HEK293 (cell line): ENCODE results near the gene B3GALT5.

Experiments
- CTCF ChIA-PET: fragments of 350-600 bp; formaldehyde crosslinking; extraction: SDS; loops from one replicate; lab custom pipeline; 2021; ENCODE audit warnings: antibody characterized with exemption; lab: Yijun Ruan, JAX
- POLR2A ChIA-PET: fragments of 300-600 bp; formaldehyde crosslinking; extraction: SDS; loops from one replicate; lab custom pipeline; 2020; ENCODE audit warnings: antibody characterized with exemption, inconsistent platforms; lab: Yijun Ruan, JAX
- H3K27ac ChIP-seq: fragments of 200-500 bp; sonication (Bioruptor generic); 2 replicates; pipeline ENCODE4 v1.5.1; 2014; ENCODE audit warnings: low read depth, low read length, control low read depth, inconsistent platforms; ENCODE audit errors: extremely low read depth
- H3K36me3 ChIP-seq, 2 experiments: fragments of 200-500 bp in 1 of 2; sonication (Bioruptor generic) in 1 of 2; 1 replicate in 1 of 2; 2 replicates in 1 of 2; pipeline ENCODE4 v1.5.1; 2014 to 2017; ENCODE audit warnings: inconsistent platforms in 2 of 2, low read length in 2 of 2; ENCODE audit not compliant: control insufficient read depth in 2 of 2, insufficient read depth in 1 of 2
- H3K4me1 ChIP-seq: fragments of 200-500 bp; sonication (Bioruptor generic); 2 replicates; pipeline ENCODE4 v1.5.1; 2014; ENCODE audit warnings: mild to moderate bottlenecking, low read length, inconsistent platforms; ENCODE audit not compliant: control insufficient read depth, insufficient read depth
- H3K4me3 ChIP-seq: 2 replicates; pipeline ENCODE4 v1.5.1; 2011; ENCODE audit warnings: low read depth, mild to moderate bottlenecking, control low read depth, low read length, moderate library complexity
- H3K9me3 ChIP-seq: fragments of 200-500 bp; sonication (Bioruptor generic); 2 replicates; pipeline ENCODE4 v1.5.1; 2014; ENCODE audit warnings: low read depth, low read length, inconsistent platforms; ENCODE audit not compliant: control insufficient read depth, insufficient read depth
- BCL11A ChIP-seq: fragments of 450-650 bp; formaldehyde crosslinking; IDR thresholded peaks from 2 replicates; pipeline ENCODE4 v1.5.1; 2016; ENCODE audit warnings: low read depth, missing biosample characterization, missing genetic modification characterization
- GLI2 ChIP-seq: fragments of 450-650 bp; formaldehyde crosslinking; IDR thresholded peaks from 2 replicates; pipeline ENCODE4; 2017; ENCODE audit warnings: missing biosample characterization, missing genetic modification characterization, low read depth, borderline replicate concordance
- KLF9 ChIP-seq: fragments of 450-650 bp; formaldehyde crosslinking; IDR thresholded peaks from 2 replicates; pipeline ENCODE4 v1.5.1; 2016; ENCODE audit warnings: missing biosample characterization, missing genetic modification characterization, low read depth
- YY2 ChIP-seq: fragments of 450-650 bp; formaldehyde crosslinking; IDR thresholded peaks from 2 replicates; pipeline ENCODE4 v1.5.1; 2016; ENCODE audit warnings: missing biosample characterization, missing genetic modification characterization
- ZIC2 ChIP-seq: fragments of 450-650 bp; formaldehyde crosslinking; IDR thresholded peaks from 2 replicates; pipeline ENCODE4 v1.5.1; 2016; ENCODE audit warnings: missing biosample characterization, missing genetic modification characterization
- ZNF133 ChIP-seq: fragments of 450-650 bp; formaldehyde crosslinking; IDR thresholded peaks from 2 replicates; pipeline ENCODE4 v1.5.1; 2016; ENCODE audit warnings: missing biosample characterization, missing genetic modification characterization
- ZNF16 ChIP-seq: fragments of 450-650 bp; formaldehyde crosslinking; IDR thresholded peaks from 2 replicates; pipeline ENCODE4 v1.5.1; 2016; ENCODE audit warnings: low read depth, missing biosample characterization, missing genetic modification characterization
- ZNF239 ChIP-seq: fragments of 450-650 bp; formaldehyde crosslinking; IDR thresholded peaks from 2 replicates; pipeline ENCODE4 v1.5.1; 2016; ENCODE audit warnings: missing biosample characterization, missing genetic modification characterization
- ZNF248 ChIP-seq: fragments of 450-650 bp; formaldehyde crosslinking; IDR thresholded peaks from 2 replicates; pipeline ENCODE4 v1.5.1; 2017; ENCODE audit warnings: missing biosample characterization, missing genetic modification characterization
- ZNF391 ChIP-seq: fragments of 450-650 bp; formaldehyde crosslinking; IDR thresholded peaks from 2 replicates; pipeline ENCODE4 v1.5.1; 2016; ENCODE audit warnings: low read depth, missing biosample characterization, missing genetic modification characterization, borderline replicate concordance
- ZNF501 ChIP-seq: fragments of 450-650 bp; formaldehyde crosslinking; IDR thresholded peaks from 2 replicates; pipeline ENCODE4 v1.5.1; 2016; ENCODE audit warnings: missing biosample characterization, missing genetic modification characterization
- ZNF561 ChIP-seq: fragments of 450-650 bp; IDR thresholded peaks from 2 replicates; pipeline ENCODE4 v1.5.1; 2018; ENCODE audit warnings: missing biosample characterization, missing genetic modification characterization, borderline replicate concordance
- ZNF658 ChIP-seq: fragments of 450-650 bp; formaldehyde crosslinking; IDR thresholded peaks from 2 replicates; pipeline ENCODE4; 2016; ENCODE audit warnings: missing biosample characterization, missing genetic modification characterization
- ZNF677 ChIP-seq: fragments of 450-650 bp; IDR thresholded peaks from 2 replicates; pipeline ENCODE4 v1.5.0; 2018; ENCODE audit warnings: missing biosample characterization, mild to moderate bottlenecking, missing genetic modification characterization, moderate library complexity
- TF ChIP-seq, protein P1 (sequence below): sonication (generic); formaldehyde crosslinking; IDR thresholded peaks from 2 replicates; pipeline ENCODE4 v1.8.1; 2022; ENCODE audit warnings: mild to moderate bottlenecking, moderate library complexity, missing genetic modification reagents
- TF ChIP-seq, protein P2 (sequence below): fragments of 450-650 bp; formaldehyde crosslinking; IDR thresholded peaks from 2 replicates; pipeline ENCODE4 v1.5.1; 2017; ENCODE audit warnings: missing biosample characterization, missing genetic modification characterization
- TF ChIP-seq, protein P3 (sequence below): fragments of 450-650 bp; formaldehyde crosslinking; IDR thresholded peaks from 2 replicates; pipeline ENCODE4 v1.5.1; 2017; ENCODE audit warnings: missing biosample characterization, missing genetic modification characterization
- TF ChIP-seq, protein P4 (sequence below): fragments of 450-650 bp; formaldehyde crosslinking; conservative IDR thresholded peaks from 2 replicates; pipeline ENCODE4 v1.5.1; 2016; ENCODE audit warnings: low read depth, missing biosample characterization, missing genetic modification characterization
- TF ChIP-seq, protein P5 (sequence below): fragments of 450-650 bp; formaldehyde crosslinking; IDR thresholded peaks from 2 replicates; pipeline ENCODE4 v1.5.1; 2016; ENCODE audit warnings: missing biosample characterization, missing genetic modification characterization
- TF ChIP-seq, protein P6 (sequence below): fragments of 450-650 bp; formaldehyde crosslinking; IDR thresholded peaks from 2 replicates; pipeline ENCODE4 v1.5.1; 2016; ENCODE audit warnings: missing biosample characterization, missing genetic modification characterization
- TF ChIP-seq, protein P7 (sequence below): fragments of 450-650 bp; formaldehyde crosslinking; IDR thresholded peaks from 2 replicates; pipeline ENCODE4 v1.5.1; 2016; ENCODE audit warnings: missing biosample characterization, missing genetic modification characterization, low read depth

The B3GALT5 gene

DNA sequence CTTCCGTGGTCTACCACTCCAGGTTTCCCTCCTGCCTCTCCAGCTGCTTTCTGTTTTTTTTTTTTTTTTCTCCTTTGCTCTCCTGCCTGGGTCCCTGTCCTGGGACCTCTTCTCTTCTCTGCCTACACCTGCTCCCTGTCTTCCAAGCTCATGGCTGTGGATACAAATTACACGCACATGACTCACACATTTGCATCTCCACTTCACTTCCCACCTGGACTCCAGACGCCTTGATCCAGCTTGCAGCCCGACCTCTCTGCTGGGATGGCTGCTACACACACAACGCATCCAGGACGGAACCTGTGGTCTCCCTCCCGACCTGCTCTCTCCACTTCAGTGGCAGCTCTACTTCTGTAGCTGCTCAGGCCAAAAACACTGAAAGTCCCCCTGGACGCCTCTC, 44.4 kb upstream of the B3GALT5 start:
- H3K4me1 ChIP-seq, result no peaks in the 10 kb centered on the region
- ChIA-PET CTCF (interaction anchor here (0.7 kb wide), 1 partner anchor 14 kb away, joined by 6 read pairs; no protein-coding TSS in a partner anchor), POLR2A (no interaction called here)
- no peak overlapping the region for H3K4me3 ChIP-seq
- H3K9me3 ChIP-seq, result no peaks in the 10 kb centered on the region
- no peak overlapping the region for H3K27ac ChIP-seq
- no peaks in the 10 kb centered on the region for H3K36me3 ChIP-seq
- TF ChIP-seq ZNF677 (tag by site-specific recombination) (no peak), ZNF501 (no peak), ZNF248 (tag by site-specific recombination) (no peak), KLF9 (tag by site-specific recombination) (no peak), YY2 (tag by site-specific recombination) (no peak), ZNF133 (tag by site-specific recombination) (no peak), ZNF16 (tag by site-specific recombination) (no peak), BCL11A (tag by site-specific recombination) (no peak), ZNF561 (tag by site-specific recombination) (no peak)
- TF ChIP-seq, protein P1, sequence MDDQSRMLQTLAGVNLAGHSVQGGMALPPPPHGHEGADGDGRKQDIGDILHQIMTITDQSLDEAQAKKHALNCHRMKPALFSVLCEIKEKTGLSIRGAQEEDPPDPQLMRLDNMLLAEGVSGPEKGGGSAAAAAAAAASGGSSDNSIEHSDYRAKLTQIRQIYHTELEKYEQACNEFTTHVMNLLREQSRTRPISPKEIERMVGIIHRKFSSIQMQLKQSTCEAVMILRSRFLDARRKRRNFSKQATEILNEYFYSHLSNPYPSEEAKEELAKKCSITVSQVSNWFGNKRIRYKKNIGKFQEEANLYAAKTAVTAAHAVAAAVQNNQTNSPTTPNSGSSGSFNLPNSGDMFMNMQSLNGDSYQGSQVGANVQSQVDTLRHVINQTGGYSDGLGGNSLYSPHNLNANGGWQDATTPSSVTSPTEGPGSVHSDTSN (CRISPR knock-in tag), result no peak
- TF ChIP-seq, protein P2, sequence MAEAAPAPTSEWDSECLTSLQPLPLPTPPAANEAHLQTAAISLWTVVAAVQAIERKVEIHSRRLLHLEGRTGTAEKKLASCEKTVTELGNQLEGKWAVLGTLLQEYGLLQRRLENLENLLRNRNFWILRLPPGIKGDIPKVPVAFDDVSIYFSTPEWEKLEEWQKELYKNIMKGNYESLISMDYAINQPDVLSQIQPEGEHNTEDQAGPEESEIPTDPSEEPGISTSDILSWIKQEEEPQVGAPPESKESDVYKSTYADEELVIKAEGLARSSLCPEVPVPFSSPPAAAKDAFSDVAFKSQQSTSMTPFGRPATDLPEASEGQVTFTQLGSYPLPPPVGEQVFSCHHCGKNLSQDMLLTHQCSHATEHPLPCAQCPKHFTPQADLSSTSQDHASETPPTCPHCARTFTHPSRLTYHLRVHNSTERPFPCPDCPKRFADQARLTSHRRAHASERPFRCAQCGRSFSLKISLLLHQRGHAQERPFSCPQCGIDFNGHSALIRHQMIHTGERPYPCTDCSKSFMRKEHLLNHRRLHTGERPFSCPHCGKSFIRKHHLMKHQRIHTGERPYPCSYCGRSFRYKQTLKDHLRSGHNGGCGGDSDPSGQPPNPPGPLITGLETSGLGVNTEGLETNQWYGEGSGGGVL (tag by site-specific recombination), result no peak

DNA sequence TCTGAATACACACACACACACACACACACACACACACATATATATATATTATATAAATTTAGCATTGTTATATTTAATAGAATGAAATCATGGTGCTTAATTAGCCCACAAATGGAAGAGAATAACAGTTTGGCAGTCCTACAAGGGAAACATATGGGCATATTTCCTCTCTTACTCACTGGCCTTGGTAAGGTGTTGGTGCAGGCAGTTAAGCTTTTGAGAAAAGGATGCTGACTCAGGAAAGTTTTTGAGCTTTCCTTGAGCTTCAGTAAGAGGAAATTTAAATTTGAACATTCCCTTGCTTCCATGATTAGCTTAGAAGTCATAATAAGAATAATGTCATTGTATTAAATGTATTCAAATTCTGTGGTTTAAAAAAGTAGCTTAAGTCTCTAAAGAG, 37.0 kb upstream of the B3GALT5 start:
- Histone ChIP-seq H3K4me1 (no peaks in the 10 kb centered on the region), H3K9me3 (no peaks in the 10 kb centered on the region), H3K36me3 (no peaks in the 10 kb centered on the region), H3K27ac (no peak overlapping the region), H3K4me3 (no peak overlapping the region)
- ChIA-PET POLR2A (no interaction called here), CTCF (interaction anchor here (0.9 to 1.5 kb wide), 2 partner anchors 9 to 58 kb away, joined by 3 read pairs; no protein-coding TSS in a partner anchor)
- TF ChIP-seq, protein P3, sequence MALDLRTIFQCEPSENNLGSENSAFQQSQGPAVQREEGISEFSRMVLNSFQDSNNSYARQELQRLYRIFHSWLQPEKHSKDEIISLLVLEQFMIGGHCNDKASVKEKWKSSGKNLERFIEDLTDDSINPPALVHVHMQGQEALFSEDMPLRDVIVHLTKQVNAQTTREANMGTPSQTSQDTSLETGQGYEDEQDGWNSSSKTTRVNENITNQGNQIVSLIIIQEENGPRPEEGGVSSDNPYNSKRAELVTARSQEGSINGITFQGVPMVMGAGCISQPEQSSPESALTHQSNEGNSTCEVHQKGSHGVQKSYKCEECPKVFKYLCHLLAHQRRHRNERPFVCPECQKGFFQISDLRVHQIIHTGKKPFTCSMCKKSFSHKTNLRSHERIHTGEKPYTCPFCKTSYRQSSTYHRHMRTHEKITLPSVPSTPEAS (tag by site-specific recombination), result no peak
- TF ChIP-seq, protein P4, sequence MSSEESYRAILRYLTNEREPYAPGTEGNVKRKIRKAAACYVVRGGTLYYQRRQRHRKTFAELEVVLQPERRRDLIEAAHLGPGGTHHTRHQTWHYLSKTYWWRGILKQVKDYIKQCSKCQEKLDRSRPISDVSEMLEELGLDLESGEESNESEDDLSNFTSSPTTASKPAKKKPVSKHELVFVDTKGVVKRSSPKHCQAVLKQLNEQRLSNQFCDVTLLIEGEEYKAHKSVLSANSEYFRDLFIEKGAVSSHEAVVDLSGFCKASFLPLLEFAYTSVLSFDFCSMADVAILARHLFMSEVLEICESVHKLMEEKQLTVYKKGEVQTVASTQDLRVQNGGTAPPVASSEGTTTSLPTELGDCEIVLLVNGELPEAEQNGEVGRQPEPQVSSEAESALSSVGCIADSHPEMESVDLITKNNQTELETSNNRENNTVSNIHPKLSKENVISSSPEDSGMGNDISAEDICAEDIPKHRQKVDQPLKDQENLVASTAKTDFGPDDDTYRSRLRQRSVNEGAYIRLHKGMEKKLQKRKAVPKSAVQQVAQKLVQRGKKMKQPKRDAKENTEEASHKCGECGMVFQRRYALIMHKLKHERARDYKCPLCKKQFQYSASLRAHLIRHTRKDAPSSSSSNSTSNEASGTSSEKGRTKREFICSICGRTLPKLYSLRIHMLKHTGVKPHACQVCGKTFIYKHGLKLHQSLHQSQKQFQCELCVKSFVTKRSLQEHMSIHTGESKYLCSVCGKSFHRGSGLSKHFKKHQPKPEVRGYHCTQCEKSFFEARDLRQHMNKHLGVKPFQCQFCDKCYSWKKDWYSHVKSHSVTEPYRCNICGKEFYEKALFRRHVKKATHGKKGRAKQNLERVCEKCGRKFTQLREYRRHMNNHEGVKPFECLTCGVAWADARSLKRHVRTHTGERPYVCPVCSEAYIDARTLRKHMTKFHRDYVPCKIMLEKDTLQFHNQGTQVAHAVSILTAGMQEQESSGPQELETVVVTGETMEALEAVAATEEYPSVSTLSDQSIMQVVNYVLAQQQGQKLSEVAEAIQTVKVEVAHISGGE, result no peak
- no peak for TF ChIP-seq ZNF391 (tag by site-specific recombination)
- no peak for TF ChIP-seq ZNF248 (tag by site-specific recombination)
- TF ChIP-seq ZNF239 (tag by site-specific recombination), result no peak
- TF ChIP-seq, protein P5, sequence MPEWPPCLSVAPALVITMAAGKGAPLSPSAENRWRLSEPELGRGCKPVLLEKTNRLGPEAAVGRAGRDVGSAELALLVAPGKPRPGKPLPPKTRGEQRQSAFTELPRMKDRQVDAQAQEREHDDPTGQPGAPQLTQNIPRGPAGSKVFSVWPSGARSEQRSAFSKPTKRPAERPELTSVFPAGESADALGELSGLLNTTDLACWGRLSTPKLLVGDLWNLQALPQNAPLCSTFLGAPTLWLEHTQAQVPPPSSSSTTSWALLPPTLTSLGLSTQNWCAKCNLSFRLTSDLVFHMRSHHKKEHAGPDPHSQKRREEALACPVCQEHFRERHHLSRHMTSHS, result no peak
- TF ChIP-seq, protein P6, sequence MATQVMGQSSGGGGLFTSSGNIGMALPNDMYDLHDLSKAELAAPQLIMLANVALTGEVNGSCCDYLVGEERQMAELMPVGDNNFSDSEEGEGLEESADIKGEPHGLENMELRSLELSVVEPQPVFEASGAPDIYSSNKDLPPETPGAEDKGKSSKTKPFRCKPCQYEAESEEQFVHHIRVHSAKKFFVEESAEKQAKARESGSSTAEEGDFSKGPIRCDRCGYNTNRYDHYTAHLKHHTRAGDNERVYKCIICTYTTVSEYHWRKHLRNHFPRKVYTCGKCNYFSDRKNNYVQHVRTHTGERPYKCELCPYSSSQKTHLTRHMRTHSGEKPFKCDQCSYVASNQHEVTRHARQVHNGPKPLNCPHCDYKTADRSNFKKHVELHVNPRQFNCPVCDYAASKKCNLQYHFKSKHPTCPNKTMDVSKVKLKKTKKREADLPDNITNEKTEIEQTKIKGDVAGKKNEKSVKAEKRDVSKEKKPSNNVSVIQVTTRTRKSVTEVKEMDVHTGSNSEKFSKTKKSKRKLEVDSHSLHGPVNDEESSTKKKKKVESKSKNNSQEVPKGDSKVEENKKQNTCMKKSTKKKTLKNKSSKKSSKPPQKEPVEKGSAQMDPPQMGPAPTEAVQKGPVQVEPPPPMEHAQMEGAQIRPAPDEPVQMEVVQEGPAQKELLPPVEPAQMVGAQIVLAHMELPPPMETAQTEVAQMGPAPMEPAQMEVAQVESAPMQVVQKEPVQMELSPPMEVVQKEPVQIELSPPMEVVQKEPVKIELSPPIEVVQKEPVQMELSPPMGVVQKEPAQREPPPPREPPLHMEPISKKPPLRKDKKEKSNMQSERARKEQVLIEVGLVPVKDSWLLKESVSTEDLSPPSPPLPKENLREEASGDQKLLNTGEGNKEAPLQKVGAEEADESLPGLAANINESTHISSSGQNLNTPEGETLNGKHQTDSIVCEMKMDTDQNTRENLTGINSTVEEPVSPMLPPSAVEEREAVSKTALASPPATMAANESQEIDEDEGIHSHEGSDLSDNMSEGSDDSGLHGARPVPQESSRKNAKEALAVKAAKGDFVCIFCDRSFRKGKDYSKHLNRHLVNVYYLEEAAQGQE (tag by site-specific recombination), result no peak
- no peak for TF ChIP-seq GLI2 (tag by site-specific recombination)
- TF ChIP-seq, protein P7, sequence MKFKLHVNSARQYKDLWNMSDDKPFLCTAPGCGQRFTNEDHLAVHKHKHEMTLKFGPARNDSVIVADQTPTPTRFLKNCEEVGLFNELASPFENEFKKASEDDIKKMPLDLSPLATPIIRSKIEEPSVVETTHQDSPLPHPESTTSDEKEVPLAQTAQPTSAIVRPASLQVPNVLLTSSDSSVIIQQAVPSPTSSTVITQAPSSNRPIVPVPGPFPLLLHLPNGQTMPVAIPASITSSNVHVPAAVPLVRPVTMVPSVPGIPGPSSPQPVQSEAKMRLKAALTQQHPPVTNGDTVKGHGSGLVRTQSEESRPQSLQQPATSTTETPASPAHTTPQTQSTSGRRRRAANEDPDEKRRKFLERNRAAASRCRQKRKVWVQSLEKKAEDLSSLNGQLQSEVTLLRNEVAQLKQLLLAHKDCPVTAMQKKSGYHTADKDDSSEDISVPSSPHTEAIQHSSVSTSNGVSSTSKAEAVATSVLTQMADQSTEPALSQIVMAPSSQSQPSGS (tag by site-specific recombination), result no peak
- TF ChIP-seq ZNF658, result no peak
- no peak for TF ChIP-seq ZIC2 (tag by site-specific recombination)
